GM12864 (cell line): ENCODE data around the gene USP27X.

Experiments used
- DNase-seq: peaks from one replicate; pipeline ENCODE4 v3.0.0-alpha.2; 2011; ENCODE audit warnings: low read depth
- H3K4me3 ChIP-seq: 2 replicates; pipeline ENCODE4 v1.5.1; 2011; ENCODE audit warnings: mild to moderate bottlenecking, low read depth, low read length, control low read depth
- TF ChIP-seq, protein P1 (sequence below): IDR thresholded peaks from 2 replicates; pipeline ENCODE4 v1.5.1; 2011; ENCODE audit warnings: low read depth, mild to moderate bottlenecking, moderate library complexity, low read length, control low read depth, inconsistent platforms; ENCODE audit errors: missing control alignments

Gene USP27X

DNA sequence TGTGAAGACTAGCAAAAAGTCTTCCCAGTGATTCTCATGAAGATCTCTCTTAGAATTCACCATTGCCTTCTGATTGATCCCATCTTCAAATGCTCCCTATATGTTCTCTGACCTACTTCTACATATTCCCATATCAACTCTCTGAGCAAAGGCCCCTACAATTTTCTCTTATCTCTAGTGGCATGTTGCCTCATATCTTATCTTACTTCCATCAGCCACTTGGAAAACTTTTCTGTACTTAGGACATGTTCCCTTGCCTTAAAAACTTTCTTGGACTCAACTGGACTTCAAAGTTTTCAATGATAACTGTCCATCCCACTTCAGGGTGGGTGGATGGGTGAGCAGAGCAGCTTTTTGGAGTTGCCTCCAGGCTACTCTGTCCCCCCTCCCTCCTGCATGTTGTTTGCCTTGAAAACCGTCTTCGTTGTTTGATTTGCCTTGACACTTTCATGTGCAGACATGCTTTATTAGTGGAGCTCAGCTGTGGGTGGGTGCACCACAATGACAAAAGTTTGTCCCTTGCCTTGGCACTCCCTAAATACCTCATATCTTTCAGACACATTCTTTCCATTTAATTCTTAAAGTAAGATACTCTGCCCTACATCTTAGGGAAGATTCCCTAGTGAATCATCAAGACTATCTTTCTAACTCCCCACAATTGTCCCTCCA is 18.3 kb upstream of the USP27X start:
- no peak overlapping the region for H3K4me3 ChIP-seq
- no peak for DNase-seq
- TF ChIP-seq, protein P1, sequence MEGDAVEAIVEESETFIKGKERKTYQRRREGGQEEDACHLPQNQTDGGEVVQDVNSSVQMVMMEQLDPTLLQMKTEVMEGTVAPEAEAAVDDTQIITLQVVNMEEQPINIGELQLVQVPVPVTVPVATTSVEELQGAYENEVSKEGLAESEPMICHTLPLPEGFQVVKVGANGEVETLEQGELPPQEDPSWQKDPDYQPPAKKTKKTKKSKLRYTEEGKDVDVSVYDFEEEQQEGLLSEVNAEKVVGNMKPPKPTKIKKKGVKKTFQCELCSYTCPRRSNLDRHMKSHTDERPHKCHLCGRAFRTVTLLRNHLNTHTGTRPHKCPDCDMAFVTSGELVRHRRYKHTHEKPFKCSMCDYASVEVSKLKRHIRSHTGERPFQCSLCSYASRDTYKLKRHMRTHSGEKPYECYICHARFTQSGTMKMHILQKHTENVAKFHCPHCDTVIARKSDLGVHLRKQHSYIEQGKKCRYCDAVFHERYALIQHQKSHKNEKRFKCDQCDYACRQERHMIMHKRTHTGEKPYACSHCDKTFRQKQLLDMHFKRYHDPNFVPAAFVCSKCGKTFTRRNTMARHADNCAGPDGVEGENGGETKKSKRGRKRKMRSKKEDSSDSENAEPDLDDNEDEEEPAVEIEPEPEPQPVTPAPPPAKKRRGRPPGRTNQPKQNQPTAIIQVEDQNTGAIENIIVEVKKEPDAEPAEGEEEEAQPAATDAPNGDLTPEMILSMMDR: no peak

DNA sequence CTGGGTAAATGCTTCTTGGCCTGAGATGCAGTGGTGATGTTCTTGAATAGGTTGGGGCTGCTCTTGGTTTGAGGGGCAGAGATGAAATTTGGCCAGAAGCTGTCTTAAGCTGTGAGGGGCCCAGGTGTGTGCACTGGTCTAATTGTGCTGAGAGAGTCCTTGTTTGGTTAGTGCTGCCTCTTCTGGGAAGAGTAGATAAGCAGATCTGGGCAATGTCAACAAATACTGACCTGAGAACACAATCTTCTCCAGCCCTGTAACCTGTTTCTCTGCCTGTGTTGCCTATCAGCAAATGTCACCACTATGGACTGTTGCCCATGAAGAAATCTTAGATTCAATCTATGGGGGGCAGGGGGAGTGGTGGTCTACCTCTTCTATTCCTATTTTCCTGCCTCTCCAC is 17.2 kb upstream of the USP27X start:
- no peak overlapping the region for H3K4me3 ChIP-seq
- TF ChIP-seq, protein P1: no peak
- no peak for DNase-seq

DNA sequence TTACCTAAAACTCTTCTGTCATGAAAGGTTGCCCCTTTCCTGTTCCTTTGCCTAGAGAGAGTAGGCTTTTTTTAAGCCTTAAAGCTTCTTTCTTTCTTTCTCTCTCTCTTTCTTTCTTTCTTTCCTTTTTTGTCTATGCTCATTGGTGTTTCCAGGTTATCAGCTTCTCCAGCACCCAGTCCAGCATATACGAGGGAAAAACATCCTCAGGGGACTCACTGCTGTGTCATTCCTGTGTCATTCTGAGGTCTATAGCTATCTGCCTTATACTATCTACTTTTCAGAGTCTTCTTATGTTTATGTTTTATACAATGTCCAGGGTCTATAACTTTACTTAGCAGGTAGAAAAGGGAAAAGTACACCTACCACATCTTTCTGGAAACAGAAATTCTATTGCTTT is 10.5 kb upstream of the USP27X start:
- H3K4me3 ChIP-seq: no peak overlapping the region
- DNase-seq: no peak
- TF ChIP-seq, protein P1: no peak

DNA sequence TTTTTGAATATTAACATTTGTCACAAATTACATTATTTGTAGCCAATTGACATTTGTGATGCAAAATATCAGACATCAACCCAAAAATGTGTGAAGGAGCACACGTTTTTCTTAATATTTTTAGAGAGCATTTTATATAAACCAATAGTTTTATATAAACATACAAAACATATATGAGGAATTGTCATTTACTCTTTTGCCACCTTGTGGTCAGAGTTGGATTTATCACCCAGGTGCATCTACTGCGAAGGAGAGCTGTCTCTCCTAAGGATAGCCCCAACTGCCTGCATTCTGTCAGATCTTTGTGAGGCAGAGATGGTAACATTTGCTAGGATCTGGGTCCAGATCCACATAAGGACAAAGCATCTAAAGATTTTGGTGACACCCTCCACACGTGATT is 2.5 kb upstream of the USP27X start:
- H3K4me3 ChIP-seq: no peak overlapping the region
- no peak for DNase-seq
- TF ChIP-seq, protein P1: peak; percentile 36

DNA sequence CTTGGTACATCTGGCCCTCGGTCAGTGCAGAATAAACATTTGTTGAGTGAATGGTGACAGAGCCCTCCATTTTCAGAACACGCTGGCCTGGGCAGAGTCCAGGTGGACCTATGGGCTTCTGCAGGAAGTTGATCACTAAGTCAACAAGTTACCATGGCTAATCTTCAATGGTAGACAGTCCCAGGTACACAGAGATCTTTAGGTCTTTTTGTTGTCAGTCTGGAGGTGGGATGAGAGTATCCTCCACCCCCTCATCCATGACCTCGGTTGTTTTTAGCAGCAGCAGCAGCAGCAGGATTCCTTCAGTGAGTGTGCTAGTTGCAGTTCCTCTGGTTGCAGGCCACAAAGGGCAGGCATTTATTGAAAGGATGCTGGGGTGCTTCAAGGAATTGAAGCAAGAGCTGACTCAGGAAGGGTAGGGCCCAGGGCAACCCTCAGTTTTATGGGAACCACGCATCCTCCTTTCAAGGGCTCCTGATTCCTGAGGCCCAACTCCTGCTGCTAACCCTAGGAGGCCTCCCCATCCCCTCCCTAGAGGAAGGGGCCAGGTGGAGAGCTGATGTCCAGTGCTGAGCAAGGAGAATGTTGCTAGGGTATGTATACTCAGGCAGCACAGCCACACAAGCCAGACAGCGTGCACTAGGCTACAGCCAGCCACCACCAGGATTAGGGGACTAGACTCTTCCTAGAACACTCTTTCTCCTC is 1.7 kb upstream of the USP27X start:
- no peak overlapping the region for H3K4me3 ChIP-seq
- DNase-seq: no peak
- TF ChIP-seq, protein P1: no peak

DNA sequence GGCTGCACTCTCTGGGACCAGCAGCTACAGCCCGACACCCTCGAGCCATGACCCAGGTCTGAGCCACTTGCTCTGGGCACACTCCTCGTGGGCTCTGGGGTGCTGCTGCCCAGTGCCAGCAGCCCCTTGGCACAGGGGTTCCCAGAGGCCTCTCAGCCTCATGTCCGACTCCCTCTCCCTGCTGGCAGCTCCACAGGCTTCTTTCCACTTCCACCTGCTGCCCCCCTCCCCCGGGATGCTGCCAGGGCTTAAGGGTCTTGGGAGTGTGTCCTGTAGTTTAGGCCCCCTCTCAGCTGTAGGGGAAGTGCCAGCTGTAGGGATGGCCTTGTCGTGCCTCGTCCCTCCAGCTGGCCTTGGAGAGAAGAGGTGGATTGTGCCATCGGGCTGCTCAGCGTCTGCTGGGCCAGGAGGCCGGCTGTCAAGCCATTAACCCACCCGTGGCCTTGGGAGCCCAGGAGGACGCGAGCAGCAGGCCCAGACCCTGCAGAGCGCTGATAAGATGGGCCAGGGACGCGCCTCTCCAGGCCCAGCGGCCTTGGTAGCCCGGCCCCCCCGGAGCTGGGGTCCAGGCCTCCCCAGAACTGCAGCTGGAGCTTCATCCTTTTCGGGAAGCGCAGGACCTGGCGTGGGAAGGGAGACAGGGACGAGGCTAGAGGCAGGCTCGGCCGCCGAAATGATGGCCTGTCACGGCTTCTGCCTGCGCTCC is 1.0 kb upstream of the USP27X start:
- no peak overlapping the region; the same call in 1 of the 2 replicates for H3K4me3 ChIP-seq
- TF ChIP-seq, protein P1: no peak
- no peak for DNase-seq
